Neural progenitor cell (in vitro differentiated cells): ENCODE measurements around the gene UBXN11.

Source experiments
- CTCF ChIP-seq: fragments of 200-600 bp; sonication (generic); IDR thresholded peaks from 2 replicates; pipeline ENCODE4 v1.5.1; 2017; ENCODE audit warnings: antibody characterized with exemption, mild to moderate bottlenecking
- EZH2 ChIP-seq: fragments of 200-600 bp; sonication (generic); IDR thresholded peaks from 2 replicates; pipeline ENCODE4 v1.6.1; 2017; ENCODE audit warnings: antibody characterized with exemption, mild to moderate bottlenecking, moderate library complexity
- EZH2phosphoT487 ChIP-seq: fragments of 200-600 bp; sonication (generic); IDR thresholded peaks from 2 replicates; pipeline ENCODE4 v1.6.1; 2017; ENCODE audit warnings: antibody characterized with exemption

- no peak for TF ChIP-seq CTCF
- TF ChIP-seq EZH2 = no peak
- no peak for TF ChIP-seq EZH2phosphoT487
These were observed 49.2 kb downstream of the UBXN11 start for GRCh38 chr1:26257222-26257621.
